HUDEP-2 (cell line): ENCODE measurements around the gene SLC4A4.

Experiments
- DNase-seq, 76 experiments: peaks; one replicate each; lab custom pipeline; 2025; ENCODE audit not compliant: unreplicated experiment in 76 of 76; lab: John Stamatoyannopoulos, UW

The SLC4A4 gene

DNA sequence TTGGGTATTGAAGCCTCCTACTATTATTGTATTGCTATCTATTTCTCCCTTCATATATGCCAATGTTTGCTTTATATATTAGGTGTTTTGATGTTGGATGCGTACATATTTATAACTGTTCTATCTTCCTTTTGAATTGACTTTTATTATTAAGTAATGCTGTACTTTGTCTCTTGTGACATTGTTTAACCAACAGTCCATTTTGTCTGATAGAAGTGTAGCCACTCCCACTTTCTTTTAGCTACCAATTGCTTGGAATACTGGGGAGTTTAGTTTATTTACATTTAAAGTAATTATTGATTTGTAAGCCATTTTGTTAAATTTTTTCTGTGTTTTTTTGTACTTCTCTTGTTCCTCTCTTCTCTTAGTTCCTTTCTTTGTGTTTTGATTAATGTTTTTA lies 249.2 kb downstream of the SLC4A4 start:
- DNase-seq = no peak

DNA sequence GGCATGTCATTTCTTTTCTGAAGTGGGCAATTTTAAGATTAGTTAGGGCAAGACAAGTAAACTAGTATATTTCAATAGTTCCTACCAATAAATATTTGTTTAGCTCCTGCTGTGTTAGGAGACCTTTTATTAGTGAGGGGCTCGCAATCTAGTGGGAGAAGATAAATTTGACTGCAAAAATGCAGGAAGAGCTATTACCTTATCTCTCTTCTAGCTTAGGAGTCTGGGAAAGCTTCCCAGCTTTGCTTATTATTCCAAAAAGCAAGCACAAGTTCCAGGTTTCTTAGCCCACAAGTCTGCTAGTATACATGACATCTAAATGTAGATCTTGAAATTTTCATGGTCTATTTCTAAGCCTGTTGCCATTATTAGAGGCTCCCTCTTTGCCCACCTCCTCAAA lies 254.0 kb downstream of the SLC4A4 start:
- DNase-seq = no peak

DNA sequence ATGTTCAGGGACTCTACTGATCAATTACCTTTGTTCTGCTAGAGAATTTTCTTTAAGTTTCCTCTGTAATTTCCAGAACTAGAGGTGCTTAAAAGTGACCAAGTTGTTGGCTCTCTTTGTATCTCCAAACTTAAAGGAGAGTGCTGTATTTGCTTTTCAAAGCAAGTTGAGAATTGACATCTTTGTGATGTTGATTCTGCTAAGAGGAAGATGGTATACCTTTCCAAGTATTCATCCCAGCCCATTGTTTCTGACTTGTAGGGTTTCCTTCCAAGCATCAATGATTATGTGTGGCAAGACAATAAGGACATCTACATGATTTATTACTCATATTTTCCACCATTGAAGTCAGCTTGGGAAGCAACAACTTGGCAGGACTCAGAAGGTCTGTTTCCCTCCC lies 254.5 kb downstream of the SLC4A4 start:
- no peak for DNase-seq

DNA sequence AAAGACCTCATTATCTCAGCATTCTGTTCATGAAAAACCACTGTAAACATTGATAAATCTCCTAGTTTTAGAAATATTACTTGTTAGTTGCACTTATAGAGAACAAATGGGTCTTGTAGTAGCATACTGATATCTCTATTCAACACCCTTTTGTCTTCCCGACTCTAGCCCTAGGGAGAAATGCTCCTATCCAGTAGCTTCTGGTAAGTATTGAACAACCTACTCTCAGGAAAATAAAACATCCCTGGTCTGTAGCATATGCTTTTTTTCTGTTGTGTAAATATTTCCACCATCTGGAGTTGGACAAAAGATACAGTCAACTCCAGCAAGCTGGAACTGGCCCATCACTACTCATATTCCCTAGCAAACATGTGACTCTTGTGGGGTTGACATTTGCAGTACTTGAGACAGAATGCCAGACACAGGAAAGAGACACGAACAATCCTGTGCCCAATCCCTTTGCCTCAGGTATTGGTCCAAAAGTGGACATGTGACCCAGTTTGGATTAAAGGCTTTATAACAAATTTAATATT lies 256.8 kb downstream of the SLC4A4 start:
- DNase-seq = no peak

DNA sequence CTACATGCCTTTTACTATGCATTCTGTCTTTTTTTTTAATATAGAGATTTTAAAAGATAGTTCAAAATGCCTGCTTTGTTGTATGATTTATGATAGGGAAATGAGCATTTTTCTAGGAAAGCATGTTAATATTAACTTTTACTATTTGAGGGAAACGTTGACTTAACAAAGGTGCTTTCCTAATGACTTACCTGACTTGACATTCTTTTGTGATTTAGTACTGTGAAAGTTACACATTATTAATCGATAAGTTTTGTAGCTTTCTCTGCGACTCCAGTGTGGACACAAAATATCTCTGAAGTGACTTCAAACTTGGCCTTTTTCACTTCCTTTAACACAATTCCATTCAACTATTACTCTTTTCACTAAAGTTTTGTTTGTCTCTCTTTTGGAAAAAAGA lies 260.8 kb downstream of the SLC4A4 start:
- DNase-seq = no peak

DNA sequence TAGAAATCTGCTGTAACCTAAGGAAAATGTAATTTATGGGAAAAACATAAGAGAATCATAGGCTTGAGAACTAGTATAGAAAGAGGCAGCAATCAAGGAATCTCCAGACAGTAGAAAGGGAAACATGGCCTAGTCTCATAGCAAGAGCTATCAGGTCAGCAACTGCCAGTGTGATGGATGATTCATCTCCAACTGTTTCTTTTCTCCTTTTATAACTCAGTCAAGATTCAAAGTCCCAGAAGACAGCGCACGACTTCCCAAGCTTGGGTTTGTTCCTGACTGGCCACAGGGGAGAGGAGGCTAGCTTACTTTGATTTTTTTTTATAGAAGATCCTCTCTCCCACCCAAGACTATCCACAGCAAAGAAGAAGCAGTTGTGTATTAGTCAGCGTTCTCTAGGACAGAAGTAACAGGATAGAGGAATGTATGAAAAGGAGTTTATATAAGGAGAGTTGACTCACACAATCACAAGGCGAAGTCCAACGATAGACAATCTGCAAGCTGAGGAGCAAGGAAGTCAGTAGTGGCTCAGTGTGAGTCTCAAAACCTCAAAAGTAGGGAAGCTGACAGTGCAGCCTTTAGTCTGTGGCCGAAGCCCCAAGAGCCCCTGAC lies 263.6 kb downstream of the SLC4A4 start:
- DNase-seq = no peak

DNA sequence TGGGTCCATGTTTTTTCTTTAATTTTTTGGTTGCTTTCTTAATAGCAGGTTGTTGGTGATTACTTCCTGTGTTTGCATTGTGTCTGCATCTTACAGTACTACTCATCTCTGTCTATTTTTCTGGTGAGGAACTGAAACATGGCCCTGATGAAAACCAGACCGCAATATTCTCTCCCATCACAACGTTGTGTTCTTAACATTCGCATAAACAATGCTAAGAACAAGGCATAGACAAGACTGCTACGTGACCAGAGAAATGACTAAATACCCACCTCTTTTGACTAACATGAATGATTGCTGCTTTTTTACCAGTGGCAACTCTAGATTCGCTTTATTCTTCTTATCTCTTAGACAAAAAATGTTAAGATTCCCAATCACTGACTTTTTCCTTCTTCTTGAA lies 266.0 kb downstream of the SLC4A4 start:
- DNase-seq = no peak

DNA sequence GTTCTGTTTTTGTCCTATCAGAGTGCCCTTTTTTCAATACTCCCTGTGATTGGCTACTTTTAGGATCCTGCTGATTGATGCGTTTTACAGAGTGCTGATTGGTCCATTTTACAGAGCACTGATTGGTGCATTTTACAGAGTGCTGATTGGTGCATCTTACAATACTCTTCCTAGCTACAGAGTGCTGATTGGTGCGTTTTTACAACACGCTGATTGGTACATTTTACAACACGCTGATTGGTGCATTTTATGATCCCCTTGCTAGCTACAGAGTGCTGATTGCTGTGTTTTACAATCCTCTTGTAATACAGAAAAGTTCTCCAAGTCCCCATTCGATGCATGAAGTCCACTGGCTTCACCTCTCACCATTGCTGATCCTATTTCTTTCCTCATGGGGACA lies 268.3 kb downstream of the SLC4A4 start:
- no peak for DNase-seq

DNA sequence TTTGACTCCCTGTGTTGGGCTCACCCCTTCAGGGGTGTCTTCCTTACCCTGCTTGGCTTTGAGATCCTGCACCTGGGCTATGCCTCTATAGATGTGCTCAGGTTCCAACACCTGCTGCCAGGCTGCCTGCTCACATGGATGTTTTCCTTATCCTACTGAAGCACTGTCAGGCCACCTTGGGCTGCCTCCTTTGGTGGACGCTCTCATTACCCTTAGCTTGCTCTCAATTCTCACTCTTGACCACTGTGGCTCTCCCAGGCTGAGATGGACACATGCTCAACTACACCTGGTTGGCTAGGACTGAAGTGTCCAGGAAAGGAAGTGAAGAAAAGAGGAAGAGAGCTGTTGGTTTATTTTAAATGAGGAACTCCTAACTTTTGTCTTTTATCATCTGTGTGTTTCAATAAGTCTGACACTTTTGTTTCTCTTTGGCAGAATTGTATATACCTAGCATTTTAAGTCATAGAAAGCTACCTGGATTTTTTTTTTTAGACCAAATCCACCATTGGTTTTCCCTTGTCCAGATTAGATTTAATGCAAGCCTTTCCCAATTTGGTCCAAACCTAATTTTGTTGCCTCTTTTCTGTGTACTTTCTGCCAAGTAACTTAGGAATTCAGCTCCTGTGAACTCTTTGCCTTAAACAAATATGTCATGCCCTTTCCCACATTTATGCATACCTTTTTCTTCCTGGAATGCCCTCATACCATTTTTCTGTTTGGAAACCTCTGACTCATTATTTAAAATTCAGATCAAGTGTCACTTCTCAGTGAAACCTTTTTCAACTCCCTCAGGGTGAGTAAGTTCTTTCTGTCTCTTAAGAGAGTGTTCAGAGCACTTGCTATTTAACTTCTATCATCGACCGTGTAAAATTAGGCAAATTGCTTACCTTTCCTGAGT lies 269.2 kb downstream of the SLC4A4 start:
- no peak for DNase-seq

DNA sequence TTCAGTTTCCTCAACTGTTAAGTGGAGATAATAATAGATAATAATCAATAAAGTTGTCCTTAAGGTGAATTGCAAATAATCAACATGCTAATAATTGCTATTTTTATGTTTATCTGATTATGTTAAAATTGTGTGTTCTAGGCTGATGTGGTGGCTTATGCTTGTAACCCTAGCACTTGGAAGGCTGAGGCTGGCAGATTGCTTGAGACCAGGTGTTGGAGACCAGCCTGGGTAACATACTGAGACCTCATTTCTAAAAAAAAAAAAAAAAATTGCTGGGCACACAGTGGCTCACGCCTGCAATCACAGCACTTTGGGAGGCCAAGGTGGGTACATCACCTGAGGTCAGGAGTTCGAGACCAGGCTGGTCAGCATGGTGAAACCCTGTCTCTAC lies 269.9 kb downstream of the SLC4A4 start:
- no peak for DNase-seq

DNA sequence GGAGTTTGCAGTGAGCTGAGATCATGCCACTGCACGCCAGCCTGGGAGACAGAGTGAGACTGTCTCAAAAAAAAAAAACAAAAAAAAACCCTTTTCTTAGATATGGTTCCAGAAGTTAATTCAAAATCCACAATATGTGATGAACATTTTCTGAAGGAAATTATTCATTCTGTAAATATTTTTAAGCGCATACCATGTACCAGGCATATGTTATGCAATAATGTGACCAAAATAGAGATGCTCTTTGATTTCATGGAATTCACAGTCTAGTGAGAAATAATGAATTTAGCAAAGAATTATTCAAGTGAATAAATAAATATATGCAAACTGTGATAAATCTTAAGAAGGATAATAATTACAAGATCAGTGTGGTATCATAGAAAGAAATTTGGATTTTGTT lies 270.3 kb downstream of the SLC4A4 start:
- DNase-seq = no peak

DNA sequence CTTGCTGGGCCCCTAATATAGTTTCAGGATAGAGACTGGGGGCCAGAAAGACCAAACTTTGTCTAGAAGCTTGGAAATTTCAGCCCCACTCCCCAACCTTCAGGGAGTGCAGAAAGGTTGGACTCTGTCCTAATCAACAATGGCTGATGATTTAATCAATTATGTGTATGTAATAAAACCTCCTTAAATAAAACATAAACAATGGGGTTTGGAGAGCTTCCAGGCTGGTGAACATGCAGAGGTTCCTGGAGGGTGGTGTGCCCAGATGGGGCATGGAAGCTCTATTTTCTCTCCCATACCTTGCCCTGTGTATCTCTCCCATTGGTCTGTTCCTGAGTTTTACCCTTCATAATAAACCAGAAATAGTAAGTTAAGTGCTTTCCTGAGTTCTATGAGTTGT lies 270.8 kb downstream of the SLC4A4 start:
- DNase-seq = no peak

DNA sequence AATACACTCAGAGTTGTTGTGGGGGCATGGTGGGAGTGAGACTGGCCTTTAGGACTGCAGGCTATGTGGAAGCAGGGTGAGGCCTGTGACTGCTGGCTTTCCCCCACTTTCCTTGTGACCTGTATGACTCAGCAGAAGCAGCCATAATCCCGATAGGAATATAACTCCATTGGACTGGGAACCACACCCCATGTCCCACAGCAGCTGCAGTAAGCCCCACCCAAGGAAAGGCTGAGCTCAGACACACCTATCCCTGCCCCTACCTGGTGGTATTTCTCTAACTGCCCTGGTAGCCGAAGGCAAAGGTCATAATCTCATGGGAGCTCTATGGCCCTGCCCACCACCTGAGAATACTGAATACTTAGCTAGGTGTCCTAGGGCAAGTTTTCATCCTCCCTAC lies 275.8 kb downstream of the SLC4A4 start:
- DNase-seq = no peak

DNA sequence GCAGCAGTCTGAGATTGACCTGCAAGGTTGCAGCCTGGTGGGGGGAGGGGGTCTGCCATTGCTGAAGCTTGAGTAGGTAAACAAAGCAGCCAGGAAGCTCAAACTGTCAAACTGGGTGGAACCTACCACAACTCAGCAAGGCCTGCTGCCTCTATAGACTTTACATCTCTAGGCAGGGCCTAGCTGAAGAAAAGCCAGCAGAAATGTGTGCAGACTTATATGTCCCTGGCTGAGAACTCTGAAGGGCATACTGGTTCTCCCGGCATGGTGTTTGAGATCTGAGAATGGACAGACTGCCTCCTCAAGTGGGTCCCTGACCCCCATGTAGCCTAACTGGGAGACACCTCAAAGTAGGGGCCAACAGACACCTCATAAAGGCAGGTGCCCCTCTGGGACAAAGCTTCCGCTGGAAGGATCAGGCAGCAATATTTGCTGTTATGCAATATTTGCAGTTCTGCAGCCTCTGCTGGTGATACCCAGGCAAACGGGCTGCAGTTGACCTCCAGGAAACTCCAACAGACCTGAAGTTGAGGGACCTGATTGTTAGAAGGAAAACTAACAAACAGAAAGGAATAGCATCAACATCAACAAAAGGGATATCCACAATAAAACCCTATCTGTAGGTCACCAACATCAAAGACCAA lies 277.5 kb downstream of the SLC4A4 start:
- DNase-seq = no peak
